H9 (cell line): Measurements from ENCODE around the gene CARTPT. TPM values are rescaled to one million over a fixed set of nuclear protein-coding genes. Genes with fewer than 3 reads are reported as not detected.

Experiments used
- DNase-seq: peaks from one replicate; pipeline ENCODE4 v3.0.0-alpha.2; 2017
- H2AFZ ChIP-seq: one replicate; pipeline ENCODE4 v1.6.1; 2013; ENCODE audit warnings: mild to moderate bottlenecking, low read length, control low read depth, moderate library complexity
- H2AK5ac ChIP-seq: 2 replicates; pipeline ENCODE4 v1.6.1; 2013; ENCODE audit warnings: low read length, control low read depth, mixed read lengths; ENCODE audit not compliant: insufficient read length
- H2BK120ac ChIP-seq: one replicate; pipeline ENCODE4 v1.6.1; 2013; ENCODE audit warnings: low read depth, mild to moderate bottlenecking, low read length, control low read depth, inconsistent platforms; ENCODE audit not compliant: poor library complexity, severe bottlenecking
- H2BK12ac ChIP-seq: 2 replicates; pipeline ENCODE4 v1.6.1; 2013; ENCODE audit warnings: low read length, control low read depth, mixed read lengths, low read depth; ENCODE audit not compliant: insufficient read length
- H2BK15ac ChIP-seq: 2 replicates; pipeline ENCODE4 v1.6.1; 2013; ENCODE audit warnings: low read depth, low read length, control low read depth
- H2BK20ac ChIP-seq: one replicate; pipeline ENCODE4 v1.6.1; 2013; ENCODE audit warnings: low read depth, mild to moderate bottlenecking, low read length, control low read depth, inconsistent platforms; ENCODE audit not compliant: poor library complexity, severe bottlenecking
- H2BK5ac ChIP-seq: 2 replicates; pipeline ENCODE4 v1.6.1; 2013; ENCODE audit warnings: low read length, control low read depth, mixed read lengths; ENCODE audit not compliant: insufficient read length
- H3K14ac ChIP-seq: 2 replicates; pipeline ENCODE4 v1.6.1; 2013; ENCODE audit warnings: low read length, control low read depth; ENCODE audit not compliant: insufficient read depth
- H3K18ac ChIP-seq: 2 replicates; pipeline ENCODE4 v1.6.1; 2013; ENCODE audit warnings: low read depth, mild to moderate bottlenecking, mixed read lengths, low read length, control low read depth; ENCODE audit not compliant: insufficient read length
- H3K23ac ChIP-seq: 2 replicates; pipeline ENCODE4 v1.6.1; 2013; ENCODE audit warnings: low read length, control low read depth, mixed read lengths, low read depth; ENCODE audit not compliant: insufficient read length
- H3K23me2 ChIP-seq: 2 replicates; pipeline ENCODE4 v1.6.1; 2013; ENCODE audit warnings: low read depth, mild to moderate bottlenecking, mixed read lengths, low read length, control low read depth; ENCODE audit not compliant: insufficient read length, poor library complexity, severe bottlenecking
- H3K27ac ChIP-seq: 2 replicates; pipeline ENCODE4 v1.5.1; 2013; ENCODE audit warnings: low read length, control low read depth, mixed read lengths, low read depth; ENCODE audit not compliant: insufficient read length
- H3K27me3 ChIP-seq: 2 replicates; pipeline ENCODE4 v1.6.1; 2013; ENCODE audit warnings: low read length, control low read depth, inconsistent platforms; ENCODE audit not compliant: insufficient read depth
- H3K4ac ChIP-seq: 2 replicates; pipeline ENCODE4 v1.6.1; 2013; ENCODE audit warnings: low read depth, mild to moderate bottlenecking, control low read depth, inconsistent platforms, low read length, moderate library complexity
- H3K4me1 ChIP-seq: 2 replicates; pipeline ENCODE4 v1.6.1; 2013; ENCODE audit warnings: low read length, control low read depth, inconsistent platforms; ENCODE audit not compliant: insufficient read depth
- H3K4me2 ChIP-seq: 2 replicates; pipeline ENCODE4 v1.6.1; 2013; ENCODE audit warnings: low read length, control low read depth, mixed read lengths; ENCODE audit not compliant: insufficient read length, insufficient read depth
- H3K56ac ChIP-seq: 2 replicates; pipeline ENCODE4 v1.6.1; 2013; ENCODE audit warnings: low read depth, mild to moderate bottlenecking, mixed read lengths, low read length, control low read depth; ENCODE audit not compliant: insufficient read length
- H3K79me1 ChIP-seq: 2 replicates; pipeline ENCODE4 v1.6.1; 2013; ENCODE audit warnings: low read depth, mild to moderate bottlenecking, moderate library complexity, low read length, control low read depth, inconsistent platforms; ENCODE audit not compliant: insufficient read depth, poor library complexity, severe bottlenecking
- H3K79me2 ChIP-seq: 2 replicates; pipeline ENCODE4 v1.6.1; 2013; ENCODE audit warnings: low read length, control low read depth, inconsistent platforms; ENCODE audit not compliant: insufficient read depth
- H3K9ac ChIP-seq: 2 replicates; pipeline ENCODE4 v1.6.1; 2013; ENCODE audit warnings: low read length, control low read depth, mixed read lengths; ENCODE audit not compliant: insufficient read length; ENCODE audit errors: extremely low read depth
- H3K9me3 ChIP-seq: one replicate; pipeline ENCODE4 v1.6.1; 2013; ENCODE audit warnings: low read depth, low read length, inconsistent platforms; ENCODE audit not compliant: control insufficient read depth
- H3T11ph ChIP-seq: one replicate; pipeline ENCODE4 v1.6.1; 2013; ENCODE audit warnings: mild to moderate bottlenecking, low read length, control low read depth, inconsistent platforms
- H4K20me1 ChIP-seq: one replicate; pipeline ENCODE4 v1.6.1; 2013; ENCODE audit not compliant: control insufficient read depth, insufficient read length, insufficient read depth
- H4K5ac ChIP-seq: 2 replicates; pipeline ENCODE4 v1.6.1; 2013; ENCODE audit warnings: low read depth, mild to moderate bottlenecking, mixed read lengths, low read length, control low read depth; ENCODE audit not compliant: insufficient read length
- H4K8ac ChIP-seq: replicated peaks from 2 replicates; pipeline ENCODE4 v1.6.1; 2013; ENCODE audit warnings: low read length, control low read depth, mixed read lengths, low read depth; ENCODE audit not compliant: insufficient read length
- H4K91ac ChIP-seq: 2 replicates; pipeline ENCODE4 v1.6.1; 2013; ENCODE audit warnings: low read depth, mild to moderate bottlenecking, moderate library complexity, mixed read lengths, low read length, control low read depth; ENCODE audit not compliant: insufficient read length
- H3K27ac Mint-ChIP-seq, 3 experiments: 2 replicates in 2 of 3; 3 replicates in 1 of 3; pipeline ENCODE4 v1.8.0; 2020 to 2021; ENCODE audit warnings: mixed read lengths in 3 of 3, mild to moderate bottlenecking in 1 of 3, moderate library complexity in 1 of 3
- H3K27me3 Mint-ChIP-seq: 2 replicates; pipeline ENCODE4 v1.8.0; 2021; ENCODE audit warnings: low read depth, mild to moderate bottlenecking, moderate library complexity, mixed read lengths
- H3K36me3 Mint-ChIP-seq, 3 experiments: 2 replicates in 2 of 3; 3 replicates in 1 of 3; pipeline ENCODE4 v1.8.0; 2020 to 2021; ENCODE audit warnings: low read depth in 3 of 3, mixed read lengths in 3 of 3; ENCODE audit not compliant: insufficient read depth in 1 of 3
- H3K4me1 Mint-ChIP-seq, 2 experiments: 2 replicates each; pipeline ENCODE4 v1.8.0; 2020; ENCODE audit warnings: mixed read lengths in 2 of 2
- H3K4me3 Mint-ChIP-seq, 2 experiments: 2 replicates in 1 of 2; 3 replicates in 1 of 2; pipeline ENCODE4 v1.8.0; 2020 to 2021; ENCODE audit warnings: mild to moderate bottlenecking in 2 of 2, mixed read lengths in 2 of 2, moderate library complexity in 1 of 2
- H3K9me3 Mint-ChIP-seq, 2 experiments: 2 replicates in 1 of 2; 3 replicates in 1 of 2; pipeline ENCODE4 v1.8.0; 2020; ENCODE audit warnings: mild to moderate bottlenecking in 2 of 2, mixed read lengths in 2 of 2, moderate library complexity in 1 of 2
- WGBS: extraction: QIAGEN DNeasy Blood & Tissue Kit; methylation state at CpG from one replicate; pipeline ENCODE4 v1.1.7; 2013; ENCODE audit warnings: missing lambda C conversion rate, low lambda C conversion rate, mixed read lengths; ENCODE audit not compliant: insufficient read length; ENCODE audit errors: extremely low coverage; 5-methylcytosine and 5-hydroxymethylcytosine counted together
- total RNA-seq: library from RNA; stranded (reverse); gene quantifications from 2 replicates; pipeline ENCODE4 v1.2.1, GENCODE V29; 2021
- TF ChIP-seq, protein P1 (sequence below): fragments of 200-600 bp; sonication (generic); conservative IDR thresholded peaks from 3 replicates; pipeline ENCODE4 v1.8.0; 2021; ENCODE audit warnings: antibody characterized with exemption, mild to moderate bottlenecking

Gene CARTPT
- total RNA-seq, 1 experiment from 2014 or later = not detected

DNA sequence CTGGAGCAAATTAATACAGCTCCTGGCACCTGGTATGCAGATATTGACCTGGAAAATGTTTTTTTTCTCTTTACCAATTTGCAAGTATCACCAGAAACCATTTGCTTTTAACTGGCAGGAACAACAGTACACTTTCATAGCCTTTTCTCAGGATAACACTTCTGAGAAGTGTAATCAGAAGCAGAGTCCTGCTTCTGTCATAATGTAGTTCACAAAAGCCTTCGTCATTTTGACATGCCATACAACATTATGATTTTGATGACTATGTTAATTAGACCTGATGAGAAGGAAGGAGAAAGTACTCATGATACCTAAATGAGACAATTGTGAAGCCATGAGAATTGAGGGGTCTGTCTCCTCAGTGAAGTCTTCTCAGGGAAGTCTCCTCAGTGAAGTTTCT is 41.1 kb upstream of the CARTPT start:
- no peak overlapping the region for H3K27ac ChIP-seq
- no peak overlapping the region for H3K4me2 ChIP-seq
- no peak for DNase-seq
- Mint-ChIP-seq H3K36me3 (no peaks in the 10 kb centered on the region), H3K4me1 (no peaks in the 10 kb centered on the region), H3K4me3 (no peak overlapping the region), H3K27me3 (peaks cover 3% of the 10 kb centered on the region), H3K9me3 (no peaks in the 10 kb centered on the region), H3K27ac (no peak overlapping the region)
- H2AK5ac ChIP-seq = no peak overlapping the region
- no peak overlapping the region for H4K8ac ChIP-seq
- no peaks in the 10 kb centered on the region for H4K20me1 ChIP-seq
- H3K23me2 ChIP-seq = no peaks in the 10 kb centered on the region
- no peaks in the 10 kb centered on the region for H3K9me3 ChIP-seq
- no peak overlapping the region for H3K9ac ChIP-seq
- no peak overlapping the region for H3K14ac ChIP-seq
- H4K5ac ChIP-seq = no peak overlapping the region
- H2BK5ac ChIP-seq = no peak overlapping the region
- no peak overlapping the region for H2AFZ ChIP-seq
- H4K91ac ChIP-seq = no peak overlapping the region
- no peaks in the 10 kb centered on the region for H3K27me3 ChIP-seq
- H3K18ac ChIP-seq = no peak overlapping the region
- H3K56ac ChIP-seq = no peak overlapping the region
- H3K79me2 ChIP-seq = no peaks in the 10 kb centered on the region
- no peak overlapping the region for H2BK12ac ChIP-seq
- no peaks in the 10 kb centered on the region for H3K79me1 ChIP-seq
- no peak overlapping the region for H3K4ac ChIP-seq
- no peak overlapping the region for H3K23ac ChIP-seq
- H2BK120ac ChIP-seq = no peak overlapping the region
- H3K4me1 ChIP-seq = no peaks in the 10 kb centered on the region
- TF ChIP-seq, protein P1, sequence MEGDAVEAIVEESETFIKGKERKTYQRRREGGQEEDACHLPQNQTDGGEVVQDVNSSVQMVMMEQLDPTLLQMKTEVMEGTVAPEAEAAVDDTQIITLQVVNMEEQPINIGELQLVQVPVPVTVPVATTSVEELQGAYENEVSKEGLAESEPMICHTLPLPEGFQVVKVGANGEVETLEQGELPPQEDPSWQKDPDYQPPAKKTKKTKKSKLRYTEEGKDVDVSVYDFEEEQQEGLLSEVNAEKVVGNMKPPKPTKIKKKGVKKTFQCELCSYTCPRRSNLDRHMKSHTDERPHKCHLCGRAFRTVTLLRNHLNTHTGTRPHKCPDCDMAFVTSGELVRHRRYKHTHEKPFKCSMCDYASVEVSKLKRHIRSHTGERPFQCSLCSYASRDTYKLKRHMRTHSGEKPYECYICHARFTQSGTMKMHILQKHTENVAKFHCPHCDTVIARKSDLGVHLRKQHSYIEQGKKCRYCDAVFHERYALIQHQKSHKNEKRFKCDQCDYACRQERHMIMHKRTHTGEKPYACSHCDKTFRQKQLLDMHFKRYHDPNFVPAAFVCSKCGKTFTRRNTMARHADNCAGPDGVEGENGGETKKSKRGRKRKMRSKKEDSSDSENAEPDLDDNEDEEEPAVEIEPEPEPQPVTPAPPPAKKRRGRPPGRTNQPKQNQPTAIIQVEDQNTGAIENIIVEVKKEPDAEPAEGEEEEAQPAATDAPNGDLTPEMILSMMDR = no peak
- H3T11ph ChIP-seq = no peak overlapping the region
- no CpG with 5 or more reads among the region's 1 CpG for WGBS
- no peak overlapping the region for H2BK20ac ChIP-seq
- no peak overlapping the region for H2BK15ac ChIP-seq
